Measurements from ENCODE around the gene ZBTB38. TPM values are rescaled to one million over a fixed set of nuclear protein-coding genes. Genes with fewer than 3 reads are reported as not detected.
A peak's percentile ranks its signal among the peaks of the same experiment; 100 is the strongest.

Gene ZBTB38
- total and polyA plus RNA-seq, 2 of the 13 experiments (the other 11 are each of a cell fraction or from before 2014, with no cell fraction given): 26.8 to 51.7 TPM

GRCh38 chr3:141400073-141400971 lies 32.0 kb downstream of the ZBTB38 start (continued):
- TF ChIP-seq, protein P1, sequence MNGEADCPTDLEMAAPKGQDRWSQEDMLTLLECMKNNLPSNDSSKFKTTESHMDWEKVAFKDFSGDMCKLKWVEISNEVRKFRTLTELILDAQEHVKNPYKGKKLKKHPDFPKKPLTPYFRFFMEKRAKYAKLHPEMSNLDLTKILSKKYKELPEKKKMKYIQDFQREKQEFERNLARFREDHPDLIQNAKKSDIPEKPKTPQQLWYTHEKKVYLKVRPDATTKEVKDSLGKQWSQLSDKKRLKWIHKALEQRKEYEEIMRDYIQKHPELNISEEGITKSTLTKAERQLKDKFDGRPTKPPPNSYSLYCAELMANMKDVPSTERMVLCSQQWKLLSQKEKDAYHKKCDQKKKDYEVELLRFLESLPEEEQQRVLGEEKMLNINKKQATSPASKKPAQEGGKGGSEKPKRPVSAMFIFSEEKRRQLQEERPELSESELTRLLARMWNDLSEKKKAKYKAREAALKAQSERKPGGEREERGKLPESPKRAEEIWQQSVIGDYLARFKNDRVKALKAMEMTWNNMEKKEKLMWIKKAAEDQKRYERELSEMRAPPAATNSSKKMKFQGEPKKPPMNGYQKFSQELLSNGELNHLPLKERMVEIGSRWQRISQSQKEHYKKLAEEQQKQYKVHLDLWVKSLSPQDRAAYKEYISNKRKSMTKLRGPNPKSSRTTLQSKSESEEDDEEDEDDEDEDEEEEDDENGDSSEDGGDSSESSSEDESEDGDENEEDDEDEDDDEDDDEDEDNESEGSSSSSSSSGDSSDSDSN (CRISPR knock-in tag; IDR thresholded peaks at IDR 0.05): peak; percentile 59
- no peak for TF ChIP-seq ARNT (IDR thresholded peaks at IDR 0.05)
- TF ChIP-seq ZNF530 (CRISPR knock-in tag; IDR thresholded peaks at IDR 0.05; ENCODE audit: low read depth): no peak
- TF ChIP-seq, protein P2, sequence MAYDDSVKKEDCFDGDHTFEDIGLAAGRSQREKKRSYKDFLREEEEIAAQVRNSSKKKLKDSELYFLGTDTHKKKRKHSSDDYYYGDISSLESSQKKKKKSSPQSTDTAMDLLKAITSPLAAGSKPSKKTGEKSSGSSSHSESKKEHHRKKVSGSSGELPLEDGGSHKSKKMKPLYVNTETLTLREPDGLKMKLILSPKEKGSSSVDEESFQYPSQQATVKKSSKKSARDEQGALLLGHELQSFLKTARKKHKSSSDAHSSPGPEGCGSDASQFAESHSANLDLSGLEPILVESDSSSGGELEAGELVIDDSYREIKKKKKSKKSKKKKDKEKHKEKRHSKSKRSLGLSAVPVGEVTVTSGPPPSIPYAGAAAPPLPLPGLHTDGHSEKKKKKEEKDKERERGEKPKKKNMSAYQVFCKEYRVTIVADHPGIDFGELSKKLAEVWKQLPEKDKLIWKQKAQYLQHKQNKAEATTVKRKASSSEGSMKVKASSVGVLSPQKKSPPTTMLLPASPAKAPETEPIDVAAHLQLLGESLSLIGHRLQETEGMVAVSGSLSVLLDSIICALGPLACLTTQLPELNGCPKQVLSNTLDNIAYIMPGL (CRISPR knock-in tag; IDR thresholded peaks at IDR 0.05; ENCODE audit: borderline replicate concordance in 1 of 2, low read depth in 1 of 2): peak in 1 of 2 experiments; percentile 57; a peak in 3 of 4 replicates
- no peak for TF ChIP-seq ISX (CRISPR knock-in tag; conservative IDR thresholded peaks at IDR 0.05)
- peak; percentile 75; the same call in 1 of the 2 replicates for TF ChIP-seq CEBPB (IDR thresholded peaks at IDR 0.05; ENCODE audit: borderline replicate concordance, low read depth, low read length)
- peak; percentile 66 for TF ChIP-seq MNT (IDR thresholded peaks at IDR 0.05)
- TF ChIP-seq REPIN1 (CRISPR knock-in tag; IDR thresholded peaks at IDR 0.05; ENCODE audit: borderline replicate concordance, low read depth): peak; percentile 79; the same call in 1 of the 2 replicates
- TF ChIP-seq ZNF431 (CRISPR knock-in tag; IDR thresholded peaks at IDR 0.05; ENCODE audit: borderline replicate concordance, low read depth): no peak
- TF ChIP-seq, protein P3, sequence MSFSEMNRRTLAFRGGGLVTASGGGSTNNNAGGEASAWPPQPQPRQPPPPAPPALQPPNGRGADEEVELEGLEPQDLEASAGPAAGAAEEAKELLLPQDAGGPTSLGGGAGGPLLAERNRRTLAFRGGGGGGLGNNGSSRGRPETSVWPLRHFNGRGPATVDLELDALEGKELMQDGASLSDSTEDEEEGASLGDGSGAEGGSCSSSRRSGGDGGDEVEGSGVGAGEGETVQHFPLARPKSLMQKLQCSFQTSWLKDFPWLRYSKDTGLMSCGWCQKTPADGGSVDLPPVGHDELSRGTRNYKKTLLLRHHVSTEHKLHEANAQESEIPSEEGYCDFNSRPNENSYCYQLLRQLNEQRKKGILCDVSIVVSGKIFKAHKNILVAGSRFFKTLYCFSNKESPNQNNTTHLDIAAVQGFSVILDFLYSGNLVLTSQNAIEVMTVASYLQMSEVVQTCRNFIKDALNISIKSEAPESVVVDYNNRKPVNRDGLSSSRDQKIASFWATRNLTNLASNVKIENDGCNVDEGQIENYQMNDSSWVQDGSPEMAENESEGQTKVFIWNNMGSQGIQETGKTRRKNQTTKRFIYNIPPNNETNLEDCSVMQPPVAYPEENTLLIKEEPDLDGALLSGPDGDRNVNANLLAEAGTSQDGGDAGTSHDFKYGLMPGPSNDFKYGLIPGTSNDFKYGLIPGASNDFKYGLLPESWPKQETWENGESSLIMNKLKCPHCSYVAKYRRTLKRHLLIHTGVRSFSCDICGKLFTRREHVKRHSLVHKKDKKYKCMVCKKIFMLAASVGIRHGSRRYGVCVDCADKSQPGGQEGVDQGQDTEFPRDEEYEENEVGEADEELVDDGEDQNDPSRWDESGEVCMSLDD (CRISPR knock-in tag; IDR thresholded peaks at IDR 0.05; ENCODE audit: borderline replicate concordance): no peak
- no peak for TF ChIP-seq BRCA1 (CRISPR knock-in tag; IDR thresholded peaks at IDR 0.05)
- peak; percentile 64 for TF ChIP-seq ZMYM4 (CRISPR knock-in tag; IDR thresholded peaks at IDR 0.05)
- no peak; the same call in 1 of the 2 replicates for TF ChIP-seq MTF1 (CRISPR knock-in tag; IDR thresholded peaks at IDR 0.05)
- TF ChIP-seq ZNF251 (CRISPR knock-in tag; IDR thresholded peaks at IDR 0.05): no peak
- TF ChIP-seq ZNF264 (CRISPR knock-in tag; IDR thresholded peaks at IDR 0.05): 0 out of 2 replicates have a peak, but pooled peaks have one; percentile 53
- TF ChIP-seq ZNF124 (CRISPR knock-in tag; IDR thresholded peaks at IDR 0.05): peak; percentile 80; the same call in 1 of the 2 replicates
- TF ChIP-seq, protein P4, sequence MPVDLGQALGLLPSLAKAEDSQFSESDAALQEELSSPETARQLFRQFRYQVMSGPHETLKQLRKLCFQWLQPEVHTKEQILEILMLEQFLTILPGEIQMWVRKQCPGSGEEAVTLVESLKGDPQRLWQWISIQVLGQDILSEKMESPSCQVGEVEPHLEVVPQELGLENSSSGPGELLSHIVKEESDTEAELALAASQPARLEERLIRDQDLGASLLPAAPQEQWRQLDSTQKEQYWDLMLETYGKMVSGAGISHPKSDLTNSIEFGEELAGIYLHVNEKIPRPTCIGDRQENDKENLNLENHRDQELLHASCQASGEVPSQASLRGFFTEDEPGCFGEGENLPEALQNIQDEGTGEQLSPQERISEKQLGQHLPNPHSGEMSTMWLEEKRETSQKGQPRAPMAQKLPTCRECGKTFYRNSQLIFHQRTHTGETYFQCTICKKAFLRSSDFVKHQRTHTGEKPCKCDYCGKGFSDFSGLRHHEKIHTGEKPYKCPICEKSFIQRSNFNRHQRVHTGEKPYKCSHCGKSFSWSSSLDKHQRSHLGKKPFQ (CRISPR knock-in tag; IDR thresholded peaks at IDR 0.05; ENCODE audit: insufficient replicate concordance): peak; percentile 80

Measured in HepG2 (cell line).